H1 (cell line): Measurements from ENCODE around the gene PRMT9. TPM values are rescaled to one million over a fixed set of nuclear protein-coding genes. Genes with fewer than 3 reads are reported as not detected.

Source experiments
- EGR1 ChIP-seq: IDR thresholded peaks from 2 replicates; pipeline ENCODE4 v1.6.1; 2011; ENCODE audit warnings: low read depth, low read length, borderline replicate concordance
- SIRT6 ChIP-seq: IDR thresholded peaks from one replicate; pipeline ENCODE4 v1.7.1; 2012; ENCODE audit warnings: low read length, inconsistent platforms
- polyA plus RNA-seq, 7 experiments: library from polyadenylated mRNA; depleted of rRNA in 3 of 7; stranded (reverse) in 5 of 7; unstranded in 2 of 7; fragments of >200 nt in 5 of 7; fragments of 200-250 nt in 2 of 7; gene quantifications; 1 replicate in 5 of 7; 2 replicates in 1 of 7; 4 replicates in 1 of 7; pipeline versions ENCODE4 v1.2.1 to v1.2.3, GENCODE V29; 2011 to 2013; ENCODE audit warnings: missing spikeins in 2 of 7, mixed read lengths in 2 of 7
- total RNA-seq: library from RNA; stranded (reverse); fragmentation: NEBNext Ultra II Directional; extraction: Animal tissue kit (Norgen Biotek cat#: 25700); gene quantifications from 2 replicates; pipeline ENCODE4 v1.2.1, GENCODE V29; 2021

PRMT9 gene
- total and polyA plus RNA-seq, 2 of the 8 experiments (the other 6 are each of a cell fraction or from before 2014, with no cell fraction given): 3.8 to 9.6 TPM

GRCh38 chr4:147589586-147589985 is 94.4 kb downstream of the PRMT9 start (continued):
- TF ChIP-seq EGR1: no peak
- TF ChIP-seq SIRT6: no peak

Other genes starting within 250 kb of the PRMT9 start
- 3.3 TPM in 2 replicates for gene EDNRA, start 203.1 kb downstream of the PRMT9 start, total RNA-seq
- gene EDNRA, start 203.1 kb downstream of the PRMT9 start, polyA plus RNA-seq (2011; rRNA removed): 1.6 and 1.7 TPM in 2 replicates
- gene TMEM184C, start 66.8 kb downstream of the PRMT9 start, total RNA-seq: 39.3 and 42.4 TPM in 2 replicates
- 10.3 and 11.1 TPM in 2 replicates for gene TMEM184C, start 66.8 kb downstream of the PRMT9 start, polyA plus RNA-seq (2011; rRNA removed)
- 6.0 and 6.1 TPM in 2 replicates for gene ARHGAP10, start 47.9 kb upstream of the PRMT9 start, total RNA-seq
- gene ARHGAP10, start 47.9 kb upstream of the PRMT9 start, polyA plus RNA-seq (2011; rRNA removed): 3.2 and 3.7 TPM in 2 replicates